NT2/D1 (cell line): Measurements from ENCODE around the gene MMP7.
"Not testable (repeated sequence)": the region's sequence is repeated elsewhere in the genome, so short reads cannot be mapped to it uniquely, and the experiment has no call there.

ENCODE experiments used
- DNase-seq: peaks from one replicate; pipeline ENCODE4 v3.0.0-alpha.2; 2011; ENCODE audit warnings: low read depth, low spot score
- H3K27me3 ChIP-seq: 2 replicates; pipeline ENCODE4 v1.6.0; 2011; ENCODE audit warnings: mild to moderate bottlenecking; ENCODE audit not compliant: insufficient read length, insufficient read depth
- H3K36me3 ChIP-seq: 2 replicates; pipeline ENCODE4 v1.6.1; 2011; ENCODE audit warnings: mild to moderate bottlenecking, low read length, mixed read lengths; ENCODE audit not compliant: insufficient read depth, insufficient read length
- H3K4me1 ChIP-seq: 2 replicates; pipeline ENCODE4 v1.5.1; 2011; ENCODE audit not compliant: insufficient read depth, insufficient read length
- H3K4me3 ChIP-seq: 2 replicates; pipeline ENCODE4 v1.5.1; 2011; ENCODE audit warnings: low read depth; ENCODE audit not compliant: insufficient read length
- H3K9ac ChIP-seq: 2 replicates; pipeline ENCODE4 v1.6.0; 2011; ENCODE audit warnings: low read depth; ENCODE audit not compliant: insufficient read length
- H3K9me3 ChIP-seq: 2 replicates; pipeline ENCODE4 v1.5.1; 2011; ENCODE audit warnings: mild to moderate bottlenecking, low read length; ENCODE audit not compliant: insufficient read depth
- SUZ12 ChIP-seq: IDR thresholded peaks from 2 replicates; pipeline ENCODE4 v1.6.1; 2011; ENCODE audit not compliant: insufficient read length, insufficient read depth; ENCODE audit errors: extremely low read depth
- YY1 ChIP-seq: IDR thresholded peaks from 2 replicates; pipeline ENCODE4 v1.6.1; 2011; ENCODE audit not compliant: insufficient read length, insufficient read depth
- ZNF274 ChIP-seq: IDR thresholded peaks from 2 replicates; pipeline ENCODE4 v1.6.1; 2011; ENCODE audit warnings: mild to moderate bottlenecking, low read depth, low read length

MMP7 gene

DNA sequence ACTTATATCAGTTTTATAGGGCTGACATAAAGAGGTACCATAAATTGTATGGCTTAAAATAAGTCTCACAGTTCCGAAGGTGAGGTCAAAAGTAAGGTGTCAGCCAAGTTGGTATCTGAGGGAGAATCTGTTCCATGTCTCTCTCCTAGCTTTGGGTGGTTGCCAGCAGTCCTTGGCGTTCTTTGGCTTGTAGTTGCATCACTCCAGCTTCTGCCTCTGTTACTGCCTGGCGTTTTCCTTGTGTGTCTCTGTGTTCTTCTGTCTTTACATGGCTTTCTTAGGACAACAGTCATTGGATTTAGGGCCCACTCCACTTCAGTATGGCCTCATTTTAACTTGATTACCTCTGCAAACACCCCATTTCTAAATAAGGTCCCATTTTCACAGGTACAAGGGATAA lies 16.7 kb downstream of the MMP7 start:
- Histone ChIP-seq H3K9ac (no peak overlapping the region), H3K4me3 (no peak overlapping the region), H3K4me1 (no peaks in the 10 kb centered on the region), H3K36me3 (no peaks in the 10 kb centered on the region), H3K27me3 (no peaks in the 10 kb centered on the region), H3K9me3 (no peaks in the 10 kb centered on the region)
- no peak for DNase-seq
- TF ChIP-seq YY1 (no peak), ZNF274 (no peak), SUZ12 (no peak)

DNA sequence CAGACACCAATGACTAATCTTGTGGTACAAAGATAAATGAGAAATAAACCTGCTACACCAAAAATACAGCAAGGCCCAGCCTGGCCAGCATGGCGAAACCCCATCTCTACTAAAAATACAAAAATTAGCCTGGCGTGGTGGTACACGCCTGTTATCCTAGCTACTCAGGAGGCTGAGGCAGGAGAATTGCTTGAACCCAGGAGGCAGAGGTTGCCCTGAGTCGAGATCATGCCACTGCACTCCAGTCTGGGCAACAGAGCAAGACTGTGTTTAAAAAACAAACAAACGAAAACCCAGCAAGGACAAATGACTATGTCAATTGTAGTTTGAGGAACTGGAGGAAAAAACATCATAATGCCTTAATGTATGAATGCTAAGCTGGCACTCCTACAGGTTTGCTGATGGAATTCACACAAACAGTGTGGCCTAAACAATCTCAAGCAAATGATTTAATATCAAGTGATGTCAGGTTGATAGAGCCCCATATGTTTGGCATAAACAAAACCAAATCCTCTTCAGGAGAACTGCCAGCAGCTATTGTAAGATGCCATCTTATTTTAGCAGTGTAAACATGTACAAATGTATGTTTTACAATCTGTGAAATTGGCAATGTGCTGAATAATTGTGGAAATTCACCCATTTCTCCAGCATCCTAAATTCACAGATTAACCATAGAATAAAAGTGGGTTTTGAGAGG lies 20.0 kb downstream of the MMP7 start:
- H3K9me3 ChIP-seq, result no peaks in the 10 kb centered on the region
- no peaks in the 10 kb centered on the region for H3K36me3 ChIP-seq
- no peaks in the 10 kb centered on the region for H3K27me3 ChIP-seq
- no peaks in the 10 kb centered on the region for H3K4me1 ChIP-seq
- H3K4me3 ChIP-seq, result no peak overlapping the region
- no peak for DNase-seq
- TF ChIP-seq ZNF274 (no peak), YY1 (no peak), SUZ12 (no peak)
- no peak overlapping the region for H3K9ac ChIP-seq

DNA sequence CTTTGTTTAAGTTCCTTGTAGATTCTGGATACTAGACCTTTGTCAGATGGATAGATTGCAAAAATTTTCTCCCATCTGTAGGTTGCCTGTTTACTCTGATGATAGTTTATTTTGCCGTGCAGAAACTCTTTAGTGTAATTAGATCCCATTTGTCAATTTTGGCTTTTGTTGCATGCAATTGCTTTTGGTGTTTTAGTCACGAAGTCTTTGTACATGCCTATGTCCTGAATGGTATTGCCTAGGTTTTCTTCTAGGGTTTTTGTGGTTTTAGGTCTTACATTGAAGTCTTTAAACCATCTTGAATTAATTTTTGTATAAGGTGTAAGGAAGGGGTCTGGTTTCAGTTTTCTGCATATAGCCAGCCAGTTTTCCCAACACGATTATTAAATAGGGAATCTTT lies 27.7 kb downstream of the MMP7 start:
- not testable (repeated sequence) for H3K9me3 ChIP-seq, H3K27me3 ChIP-seq, DNase-seq, H3K4me1 ChIP-seq, H3K36me3 ChIP-seq, H3K4me3 ChIP-seq, H3K9ac ChIP-seq

DNA sequence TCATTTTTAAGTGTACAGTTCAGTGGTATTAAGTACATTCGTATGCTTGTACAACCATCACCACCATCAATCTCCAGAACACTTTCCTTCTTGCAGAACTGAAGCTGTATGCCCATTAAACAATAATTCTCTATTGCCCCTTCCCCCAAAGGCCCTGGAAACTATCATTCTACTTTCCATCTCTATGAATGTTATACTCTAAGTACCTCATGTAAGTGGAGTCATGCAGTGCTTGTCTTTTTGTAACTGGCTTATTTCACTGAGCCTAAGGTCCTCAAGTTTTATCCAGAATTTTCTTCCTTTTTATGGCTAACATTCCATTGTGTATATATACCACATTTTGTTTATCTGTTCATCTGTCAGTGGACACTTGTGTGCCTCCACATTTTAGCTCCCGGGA lies 29.7 kb downstream of the MMP7 start:
- no peak overlapping the region for H3K9ac ChIP-seq
- no peak overlapping the region for H3K4me3 ChIP-seq
- H3K27me3 ChIP-seq, result no peaks in the 10 kb centered on the region
- no peaks in the 10 kb centered on the region for H3K4me1 ChIP-seq
- DNase-seq, result no peak
- H3K36me3 ChIP-seq, result no peaks in the 10 kb centered on the region
- no peaks in the 10 kb centered on the region for H3K9me3 ChIP-seq
- TF ChIP-seq ZNF274 (no peak), SUZ12 (no peak)

DNA sequence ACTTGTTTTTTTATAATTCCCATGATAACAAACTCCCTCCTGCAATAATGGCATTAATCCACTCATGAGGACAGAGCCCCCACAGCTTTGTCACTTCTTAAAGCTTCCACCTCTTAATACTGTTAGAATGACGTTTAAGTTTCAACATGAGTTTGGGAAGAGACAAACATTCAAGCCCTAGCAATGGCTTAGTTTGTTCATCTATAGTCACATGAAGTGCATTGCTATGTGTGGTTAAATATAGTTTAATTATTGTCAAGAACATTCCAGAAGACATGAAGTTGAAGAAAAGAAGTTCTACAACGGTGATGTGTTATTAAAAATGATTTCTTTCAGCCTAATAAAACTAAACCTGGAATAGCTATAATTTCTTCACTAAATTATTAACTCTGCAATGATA lies 30.6 kb downstream of the MMP7 start:
- Histone ChIP-seq H3K27me3 (no peaks in the 10 kb centered on the region), H3K4me3 (no peak overlapping the region), H3K9me3 (no peaks in the 10 kb centered on the region), H3K9ac (no peak overlapping the region), H3K36me3 (no peaks in the 10 kb centered on the region), H3K4me1 (no peaks in the 10 kb centered on the region)
- DNase-seq, result no peak
- no peak for TF ChIP-seq ZNF274
- no peak for TF ChIP-seq YY1
- no peak for TF ChIP-seq SUZ12

DNA sequence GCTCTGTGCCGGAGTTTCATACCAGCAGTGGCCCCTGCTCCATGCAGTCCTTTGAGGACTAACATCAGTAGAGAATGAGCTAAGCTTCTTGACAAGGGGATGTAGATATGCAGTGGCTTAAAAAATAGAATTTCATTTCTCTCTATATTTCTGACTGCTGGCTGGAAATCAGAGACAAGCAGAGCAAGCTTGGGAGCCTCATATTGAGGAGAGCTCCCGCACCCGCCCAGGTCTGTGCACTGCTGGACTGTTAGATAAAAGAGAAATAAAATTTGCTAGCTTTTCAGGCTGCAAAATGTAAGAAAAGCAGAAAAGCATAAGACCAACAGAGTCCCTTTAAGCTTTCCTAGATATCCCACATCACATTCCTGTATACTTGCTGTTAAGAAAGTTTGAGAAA lies 31.4 kb downstream of the MMP7 start:
- Histone ChIP-seq H3K36me3 (no peaks in the 10 kb centered on the region), H3K27me3 (no peaks in the 10 kb centered on the region), H3K4me1 (no peaks in the 10 kb centered on the region), H3K4me3 (no peak overlapping the region), H3K9me3 (no peaks in the 10 kb centered on the region), H3K9ac (no peak overlapping the region)
- TF ChIP-seq SUZ12 (no peak), ZNF274 (no peak), YY1 (no peak)
- DNase-seq, result no peak

DNA sequence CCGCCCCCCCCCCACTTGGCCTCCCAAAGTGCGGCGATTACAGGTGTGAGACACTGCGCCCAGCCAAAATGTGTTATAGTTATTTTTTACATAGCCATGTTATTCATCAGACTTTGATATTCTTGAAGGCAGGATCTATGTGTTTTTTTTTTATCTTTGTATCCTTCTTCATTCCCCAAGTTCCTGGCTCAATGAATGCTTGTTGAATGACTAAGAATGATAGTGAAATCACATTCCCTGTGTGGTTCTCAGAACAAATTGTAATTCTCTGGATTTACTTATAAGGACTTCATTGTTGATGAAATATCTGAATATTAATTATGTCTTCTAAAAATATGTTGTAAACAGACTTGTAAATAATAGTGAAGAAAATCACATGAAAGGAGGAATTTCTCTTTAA lies 33.5 kb downstream of the MMP7 start:
- no peaks in the 10 kb centered on the region for H3K9me3 ChIP-seq
- H3K4me3 ChIP-seq, result no peak overlapping the region
- no peaks in the 10 kb centered on the region for H3K4me1 ChIP-seq
- no peaks in the 10 kb centered on the region for H3K36me3 ChIP-seq
- H3K9ac ChIP-seq, result no peak overlapping the region
- no peaks in the 10 kb centered on the region for H3K27me3 ChIP-seq
- TF ChIP-seq YY1 (no peak), ZNF274 (no peak), SUZ12 (no peak)
- DNase-seq, result no peak

DNA sequence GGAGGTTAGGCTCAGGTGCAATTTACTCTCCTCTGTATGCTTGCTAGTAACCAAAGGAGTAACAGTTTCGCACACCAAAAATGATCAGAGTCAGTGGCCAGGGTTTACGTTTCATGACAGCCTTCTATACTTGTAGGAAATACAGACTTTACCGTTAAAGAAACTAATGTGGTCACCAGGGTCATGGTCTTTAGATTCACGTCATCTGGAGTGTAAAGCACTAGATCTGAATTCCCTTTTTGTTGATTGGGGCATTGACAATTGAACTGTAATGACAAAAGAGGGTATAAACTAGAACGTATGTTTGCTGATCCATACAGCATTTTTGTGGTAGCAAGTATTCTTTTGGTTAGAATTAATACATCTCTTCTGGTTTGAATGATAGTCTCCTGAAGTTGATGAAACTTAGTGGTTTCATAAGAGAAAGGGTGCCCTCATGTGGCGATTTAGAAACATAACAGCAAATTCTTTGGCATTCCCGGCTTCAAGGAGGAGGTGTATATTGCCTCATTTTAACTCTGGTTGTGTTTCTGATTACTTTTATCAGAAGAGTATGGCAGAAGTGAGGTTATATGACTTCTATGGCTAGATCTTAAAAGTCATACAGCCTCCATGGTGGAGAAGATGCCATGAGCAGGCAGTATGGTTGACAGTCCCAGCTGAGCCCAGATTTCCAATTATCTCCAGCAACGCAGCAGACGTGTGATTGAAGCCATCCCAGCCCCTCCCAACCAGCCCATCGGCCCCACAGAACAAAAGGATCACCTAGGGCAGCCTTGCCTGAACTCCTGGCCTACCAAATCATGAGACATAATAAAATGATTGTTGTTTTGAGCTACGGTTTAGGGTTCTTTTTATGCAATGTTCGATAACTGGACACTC lies 35.1 kb downstream of the MMP7 start:
- H3K4me1 ChIP-seq, result no peaks in the 10 kb centered on the region
- TF ChIP-seq SUZ12, result no peak
- no peak for TF ChIP-seq YY1
- TF ChIP-seq ZNF274, result no peak
- no peaks in the 10 kb centered on the region for H3K27me3 ChIP-seq
- no peaks in the 10 kb centered on the region for H3K36me3 ChIP-seq
- no peak overlapping the region for H3K9ac ChIP-seq
- no peak overlapping the region for H3K4me3 ChIP-seq
- DNase-seq, result peak; percentile 71
- H3K9me3 ChIP-seq, result no peaks in the 10 kb centered on the region
